Hepatocyte (in vitro differentiated cells): Measurements from ENCODE around the gene EBF4. TPM values are rescaled to one million over a fixed set of nuclear protein-coding genes. Genes with fewer than 3 reads are reported as not detected.

ENCODE experiments used
- DNase-seq: peaks from one replicate; pipeline ENCODE4 v3.0.0-alpha.2; 2016; ENCODE audit warnings: low spot score
- H2AFZ ChIP-seq: fragments of 200-600 bp; sonication (generic); 2 replicates; pipeline ENCODE4 v1.6.0; 2016; ENCODE audit warnings: antibody characterized with exemption, mild to moderate bottlenecking
- H3K27ac ChIP-seq: fragments of 200-600 bp; sonication (generic); 2 replicates; pipeline ENCODE4 v1.5.1; 2016; ENCODE audit warnings: mild to moderate bottlenecking
- H3K27me3 ChIP-seq: fragments of 200-600 bp; sonication (generic); 2 replicates; pipeline ENCODE4 v1.6.1; 2016
- H3K36me3 ChIP-seq: fragments of 200-600 bp; sonication (generic); replicated peaks from 2 replicates; pipeline ENCODE4 v1.5.1; 2016; ENCODE audit warnings: low read depth; ENCODE audit not compliant: insufficient read depth
- H3K4me1 ChIP-seq: fragments of 200-600 bp; sonication (generic); 2 replicates; pipeline ENCODE4 v1.5.1; 2016; ENCODE audit warnings: mild to moderate bottlenecking, moderate library complexity; ENCODE audit not compliant: insufficient read depth
- H3K4me2 ChIP-seq: fragments of 200-600 bp; sonication (generic); 2 replicates; pipeline ENCODE4 v1.6.0; 2016
- H3K4me3 ChIP-seq: fragments of 200-600 bp; sonication (generic); 2 replicates; pipeline ENCODE4 v1.5.1; 2016; ENCODE audit warnings: mild to moderate bottlenecking
- H3K79me2 ChIP-seq: fragments of 200-600 bp; sonication (generic); 2 replicates; pipeline ENCODE4 v1.6.0; 2017; ENCODE audit warnings: mild to moderate bottlenecking
- H3K9me2 ChIP-seq: fragments of 200-600 bp; sonication (generic); replicated peaks from 2 replicates; pipeline ENCODE4 v1.6.0; 2017; ENCODE audit warnings: mild to moderate bottlenecking; ENCODE audit not compliant: insufficient read depth
- H3K9me3 ChIP-seq: fragments of 200-600 bp; sonication (generic); 2 replicates; pipeline ENCODE4 v1.5.1; 2016; ENCODE audit warnings: low read depth, mild to moderate bottlenecking
- H4K20me1 ChIP-seq: fragments of 200-600 bp; sonication (generic); 2 replicates; pipeline ENCODE4 v1.6.0; 2016; ENCODE audit warnings: mild to moderate bottlenecking; ENCODE audit not compliant: insufficient read depth, poor library complexity, severe bottlenecking
- CTCF ChIP-seq: fragments of 200-600 bp; sonication (generic); IDR thresholded peaks from 2 replicates; pipeline ENCODE4 v1.5.1; 2016; ENCODE audit warnings: antibody characterized with exemption, mild to moderate bottlenecking; ENCODE audit not compliant: poor library complexity
- EZH2 ChIP-seq: fragments of 200-600 bp; sonication (generic); IDR thresholded peaks from 2 replicates; pipeline ENCODE4 v1.6.1; 2016; ENCODE audit warnings: antibody characterized with exemption, mild to moderate bottlenecking, borderline replicate concordance
- EZH2phosphoT487 ChIP-seq: fragments of 200-600 bp; sonication (generic); IDR thresholded peaks from one replicate; pipeline ENCODE4 v1.6.1; 2018; ENCODE audit warnings: antibody characterized with exemption, mild to moderate bottlenecking, low read depth, moderate library complexity; ENCODE audit not compliant: unreplicated experiment, severe bottlenecking
- WGBS: methylation state at CpG from one replicate; pipeline ENCODE4 v1.1.6; 2016; ENCODE audit warnings: low lambda C conversion rate; ENCODE audit errors: missing lambda C conversion rate; 5-methylcytosine and 5-hydroxymethylcytosine counted together
- polyA plus RNA-seq: library from polyadenylated mRNA; unstranded; fragments of >200 nt; fragmentation: Nextera tagmentation; extraction: Ambion mirVana; gene quantifications from 2 replicates; pipeline ENCODE4 v1.2.1, GENCODE V29; 2016
- total RNA-seq: library from RNA; depleted of rRNA; stranded (reverse); fragments of >200 nt; gene quantifications from 2 replicates; pipeline ENCODE4 v1.2.3, GENCODE V29; 2014

EBF4 gene
- total and polyA plus RNA-seq, 2 experiments from 2014 or later, result 10.7 to 17.9 TPM

- Histone ChIP-seq H3K27ac (no peak overlapping the region), H3K9me2 (no peaks in the 10 kb centered on the region), H4K20me1 (peaks cover 16% of the 10 kb centered on the region), H2AFZ (no peak overlapping the region), H3K79me2 (peaks cover 35% of the 10 kb centered on the region), H3K36me3 (peaks cover 7% of the 10 kb centered on the region), H3K4me1 (peaks cover 8% of the 10 kb centered on the region), H3K4me3 (no peak overlapping the region), H3K9me3 (no peaks in the 10 kb centered on the region), H3K4me2 (no peak overlapping the region), H3K27me3 (no peaks in the 10 kb centered on the region)
- WGBS, result 88% methylated on average over 5 of the region's 5 CpGs
- TF ChIP-seq CTCF (no peak), EZH2 (no peak), EZH2phosphoT487 (no peak)
- DNase-seq, result no peak
These were observed 35.3 kb upstream of the EBF4 start for GRCh38 chr20:2657241-2657640.

GRCh38 chr20:2657674-2658073 lies 34.9 kb upstream of the EBF4 start:
- peaks cover 16% of the 10 kb centered on the region for H4K20me1 ChIP-seq
- peaks cover 37% of the 10 kb centered on the region for H3K79me2 ChIP-seq
- no peak overlapping the region for H3K27ac ChIP-seq
- peaks cover 7% of the 10 kb centered on the region for H3K36me3 ChIP-seq
- WGBS, result 99% methylated on average over 5 of the region's 5 CpGs
- no peaks in the 10 kb centered on the region for H3K9me2 ChIP-seq
- TF ChIP-seq EZH2phosphoT487, result no peak
- no peak for TF ChIP-seq CTCF
- TF ChIP-seq EZH2, result no peak
- no peaks in the 10 kb centered on the region for H3K9me3 ChIP-seq
- DNase-seq, result no peak
- H3K4me2 ChIP-seq, result no peak overlapping the region
- no peak overlapping the region for H3K4me3 ChIP-seq
- H3K27me3 ChIP-seq, result no peaks in the 10 kb centered on the region
- H2AFZ ChIP-seq, result no peak overlapping the region
- peaks cover 8% of the 10 kb centered on the region for H3K4me1 ChIP-seq

GRCh38 chr20:2658414-2659354 lies 33.9 kb upstream of the EBF4 start:
- 88% methylated on average over 13 of the region's 13 CpGs for WGBS
- Histone ChIP-seq H2AFZ (no peak overlapping the region), H4K20me1 (peaks cover 11% of the 10 kb centered on the region), H3K27ac (no peak overlapping the region), H3K9me2 (no peaks in the 10 kb centered on the region), H3K79me2 (peaks cover 37% of the 10 kb centered on the region), H3K4me2 (no peak overlapping the region), H3K4me3 (no peak overlapping the region), H3K9me3 (no peaks in the 10 kb centered on the region), H3K36me3 (peaks cover 7% of the 10 kb centered on the region), H3K27me3 (no peaks in the 10 kb centered on the region), H3K4me1 (peaks cover 11% of the 10 kb centered on the region)
- TF ChIP-seq CTCF, result no peak
- no peak for TF ChIP-seq EZH2
- no peak for TF ChIP-seq EZH2phosphoT487
- no peak for DNase-seq
